Ascending aorta (tissue), 2 donors: ENCODE measurements around the gene IL23A. TPM values are rescaled to one million over a fixed set of nuclear protein-coding genes. Genes with fewer than 3 reads are reported as not detected.

Source experiments
- DNase-seq, 2 donors: peaks; one replicate each; pipeline ENCODE4 v3.0.0-alpha.2; 2019; ENCODE audit warnings: low spot score in 2 of 2
- H3K27ac ChIP-seq, 2 donors: fragments of 200-600 bp; sonication (generic); one replicate each; pipeline ENCODE4 v1.5.1; 2016 to 2017; ENCODE audit warnings: mild to moderate bottlenecking in 1 of 2
- H3K27me3 ChIP-seq: fragments of 200-600 bp; sonication (generic); one replicate; pipeline ENCODE4 v1.5.1; 2017
- H3K36me3 ChIP-seq, 2 donors: fragments of 200-600 bp; sonication (generic); one replicate each; pipeline ENCODE4 v1.5.1; 2016
- H3K4me1 ChIP-seq, 2 donors: fragments of 200-600 bp; sonication (generic); one replicate each; pipeline ENCODE4 v1.5.1; 2016 to 2017; ENCODE audit warnings: mild to moderate bottlenecking in 1 of 2
- H3K4me3 ChIP-seq, 2 donors: fragments of 200-600 bp; sonication (generic); one replicate each; pipeline ENCODE4 v1.5.1; 2016 to 2017; ENCODE audit warnings: mild to moderate bottlenecking in 1 of 2
- H3K9me3 ChIP-seq, 2 donors: fragments of 200-600 bp; sonication (generic); one replicate each; pipeline ENCODE4 v1.5.1; 2016
- intact Hi-C: fragments of 100-400 bp; cut with DNase I; formaldehyde crosslinking; loops from one replicate; pipeline ENCODE4 v1.15.1; 2023
- total RNA-seq: library from RNA; depleted of rRNA; stranded (reverse); fragments of >200 nt; gene quantifications from one replicate; pipeline ENCODE4 v1.1.0, GENCODE V29; 2016
- TF ChIP-seq, protein P1 (sequence below), 3 experiments: fragments of 200-600 bp in 2 of 3; fragments of 450-650 bp in 1 of 3; sonication (generic) in 2 of 3; IDR thresholded peaks; one replicate each; pipeline ENCODE4 v1.5.1; 2016 to 2019; ENCODE audit warnings: antibody characterized with exemption in 3 of 3, mild to moderate bottlenecking in 1 of 3, moderate library complexity in 1 of 3

IL23A gene
- total RNA-seq, 1 donor from 2014 or later: not detected

DNA sequence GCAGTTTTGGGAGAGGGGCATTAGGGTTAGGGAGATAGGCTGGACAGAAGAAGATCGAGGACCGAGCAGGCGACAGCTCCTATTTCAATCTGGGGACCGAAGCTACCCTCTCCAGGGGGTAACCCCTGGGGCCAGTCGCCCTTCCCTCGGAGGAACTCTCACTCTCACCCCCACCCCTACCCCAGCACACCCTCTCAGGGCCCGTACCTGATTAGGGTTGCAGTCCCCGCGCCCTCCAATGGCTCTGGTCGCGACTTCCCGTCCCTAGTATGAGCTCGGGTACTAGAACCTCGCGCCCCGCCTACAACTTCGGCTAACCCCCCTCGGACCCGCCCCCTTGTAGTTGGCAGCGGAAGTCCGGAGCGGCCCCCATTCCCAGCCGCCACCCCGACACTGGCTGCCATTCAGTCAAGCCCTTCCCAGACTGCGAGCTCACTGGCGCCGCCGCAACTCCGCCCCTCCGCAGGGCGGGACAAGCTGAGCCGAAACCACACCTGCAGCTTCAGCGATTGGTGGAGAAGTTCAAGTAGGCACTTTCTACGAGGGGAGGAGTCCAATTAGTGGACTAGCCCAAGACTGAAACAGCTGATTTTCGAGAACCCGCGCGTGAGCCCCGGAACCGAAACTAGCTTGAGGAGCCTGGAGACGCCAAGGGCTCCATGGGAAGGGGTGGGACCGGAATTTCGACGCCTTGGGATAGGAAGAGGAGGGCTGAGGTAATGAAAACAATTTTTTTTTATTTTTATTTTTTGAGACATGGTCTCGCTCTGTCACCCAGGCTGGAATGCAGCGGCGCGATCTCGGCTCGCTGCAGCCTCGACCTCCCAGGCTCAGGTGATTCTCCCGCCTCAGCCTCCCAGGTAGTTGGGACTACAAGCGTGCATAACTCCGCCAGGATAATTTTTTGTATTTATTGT, 21.4 kb downstream of the IL23A start, which contains the start of gene STAT2:
STAT2 (minus strand) TSS at position 257 of the 917 bp plus-strand sequence. CDS start 3,536 bp downstream, outside the sequence.
- Histone ChIP-seq H3K36me3 (peaks cover 13 to 14% of the 10 kb centered on the region in 2 donors), H3K27me3 (no peaks in the 10 kb centered on the region), H3K4me3 (peak within 1 kb of the TSS; percentile 74 to 96), H3K9me3 (no peaks in the 10 kb centered on the region), H3K4me1 (peaks cover 9 to 13% of the 10 kb centered on the region in 2 donors), H3K27ac (peak within 1 kb of the TSS; percentile 89 to 95)
- TF ChIP-seq, protein P1, sequence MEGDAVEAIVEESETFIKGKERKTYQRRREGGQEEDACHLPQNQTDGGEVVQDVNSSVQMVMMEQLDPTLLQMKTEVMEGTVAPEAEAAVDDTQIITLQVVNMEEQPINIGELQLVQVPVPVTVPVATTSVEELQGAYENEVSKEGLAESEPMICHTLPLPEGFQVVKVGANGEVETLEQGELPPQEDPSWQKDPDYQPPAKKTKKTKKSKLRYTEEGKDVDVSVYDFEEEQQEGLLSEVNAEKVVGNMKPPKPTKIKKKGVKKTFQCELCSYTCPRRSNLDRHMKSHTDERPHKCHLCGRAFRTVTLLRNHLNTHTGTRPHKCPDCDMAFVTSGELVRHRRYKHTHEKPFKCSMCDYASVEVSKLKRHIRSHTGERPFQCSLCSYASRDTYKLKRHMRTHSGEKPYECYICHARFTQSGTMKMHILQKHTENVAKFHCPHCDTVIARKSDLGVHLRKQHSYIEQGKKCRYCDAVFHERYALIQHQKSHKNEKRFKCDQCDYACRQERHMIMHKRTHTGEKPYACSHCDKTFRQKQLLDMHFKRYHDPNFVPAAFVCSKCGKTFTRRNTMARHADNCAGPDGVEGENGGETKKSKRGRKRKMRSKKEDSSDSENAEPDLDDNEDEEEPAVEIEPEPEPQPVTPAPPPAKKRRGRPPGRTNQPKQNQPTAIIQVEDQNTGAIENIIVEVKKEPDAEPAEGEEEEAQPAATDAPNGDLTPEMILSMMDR (IDR thresholded peaks at IDR 0.05): no peak
- DNase-seq: peak; percentile 99 to 100
- intact Hi-C loops: loop anchor here (1.0 to 5.0 kb wide), 5 partner anchors 26 to 287 kb away; partner anchors contain the start of genes ATP5F1B, CNPY2 and TIMELESS

DNA sequence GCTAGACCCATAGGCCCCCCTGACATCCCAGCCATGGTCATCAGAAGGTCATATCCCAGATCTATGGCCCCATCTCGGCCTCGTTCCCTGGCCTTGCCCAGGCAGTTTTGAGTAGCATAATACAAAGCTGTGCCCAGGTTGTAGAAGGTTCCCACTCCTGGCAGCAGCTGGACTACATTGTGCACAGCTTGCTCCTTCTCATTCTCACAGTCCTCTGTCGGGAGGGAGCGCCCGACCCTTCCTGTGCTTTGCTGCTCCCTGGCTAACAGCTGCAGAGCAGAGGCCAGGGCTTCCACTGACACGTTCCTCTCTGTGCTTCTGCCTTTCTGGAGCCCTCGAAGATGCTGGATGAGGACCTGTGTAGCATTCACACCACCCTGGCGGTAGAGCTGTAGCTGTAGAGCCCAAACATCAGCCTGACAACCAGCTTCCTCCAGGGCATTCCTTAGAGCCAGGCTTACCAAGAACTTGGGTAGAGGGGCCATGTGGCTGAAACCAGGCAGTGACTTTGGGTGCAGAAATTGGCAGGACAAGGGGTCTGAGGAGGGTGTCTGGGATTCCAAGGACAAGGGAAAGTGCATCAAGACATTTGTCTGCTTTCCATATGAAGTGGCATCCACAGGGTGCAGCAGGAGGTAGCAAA, 22.9 kb downstream of the IL23A start:
- Histone ChIP-seq H3K4me1 (peaks cover 9 to 13% of the 10 kb centered on the region in 2 donors), H3K27me3 (no peaks in the 10 kb centered on the region), H3K9me3 (no peaks in the 10 kb centered on the region), H3K36me3 (no peaks in the 10 kb centered on the region), H3K4me3 (no peak overlapping the region), H3K27ac (no peak overlapping the region)
- DNase-seq: no peak
- intact Hi-C loops: loop anchor here (5.0 kb wide), 2 partner anchors 44 to 286 kb away; partner anchors contain the start of genes ATP5F1B and CNPY2
- TF ChIP-seq, protein P1 (IDR thresholded peaks at IDR 0.05): no peak

DNA sequence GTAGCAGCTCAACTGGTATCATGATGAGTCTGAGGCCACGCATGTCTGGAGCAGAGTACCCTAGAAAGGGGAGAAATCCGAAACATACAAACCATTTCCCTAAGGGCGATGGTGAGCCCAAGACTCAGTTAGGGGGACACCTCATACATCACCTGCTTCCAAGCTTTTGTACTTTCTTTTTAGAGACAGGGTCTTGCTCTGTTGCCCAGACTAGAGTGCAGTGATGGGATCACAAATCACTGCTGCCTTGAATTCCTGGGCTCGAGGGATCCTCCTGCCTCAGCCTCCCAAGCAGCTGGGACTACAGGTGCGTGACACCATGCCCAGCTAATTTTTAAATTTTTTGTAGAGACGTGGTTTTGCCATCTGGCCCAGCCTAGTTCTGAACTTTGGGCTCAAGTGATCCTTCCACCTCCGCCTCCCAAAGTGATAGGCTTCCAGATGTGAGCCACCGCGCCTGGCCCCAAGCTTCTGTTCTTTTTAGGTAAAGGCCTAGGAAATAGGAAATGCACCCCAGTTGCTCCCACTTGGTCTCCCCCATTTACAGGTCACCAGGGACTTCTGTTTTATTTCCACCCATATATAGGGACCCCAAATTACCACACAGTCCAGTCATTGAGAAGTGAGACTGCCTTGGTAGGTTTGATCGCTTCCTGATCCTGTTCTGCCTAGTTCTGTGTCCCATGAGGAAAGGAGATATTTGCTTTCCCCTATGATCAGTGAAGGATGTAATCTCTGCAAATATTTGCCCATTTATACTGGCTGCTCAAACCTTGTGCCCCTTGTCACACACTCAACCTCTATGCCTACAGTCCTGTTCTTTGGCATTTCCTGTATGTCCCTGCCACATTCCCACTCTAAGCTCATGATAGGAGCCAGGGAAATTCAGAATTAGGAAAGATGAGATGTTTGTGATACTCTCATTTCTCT, 23.7 kb downstream of the IL23A start, which contains the start of gene APOF:
APOF (minus strand) TSS at position 728 of the 930 bp plus-strand sequence; CDS start at position 616, 112 bp downstream.
- no peak for DNase-seq
- Histone ChIP-seq H3K4me3 (no peak within 1 kb of the TSS), H3K27ac (no peak within 1 kb of the TSS), H3K27me3 (no peaks in the 10 kb centered on the region), H3K9me3 (no peaks in the 10 kb centered on the region), H3K36me3 (no peaks in the 10 kb centered on the region), H3K4me1 (peaks cover 9 to 13% of the 10 kb centered on the region in 2 donors)
- intact Hi-C loops: loop anchor here (5.0 kb wide), 2 partner anchors 45 to 285 kb away; partner anchors contain the start of genes ATP5F1B and CNPY2
- TF ChIP-seq, protein P1 (IDR thresholded peaks at IDR 0.05): no peak

DNA sequence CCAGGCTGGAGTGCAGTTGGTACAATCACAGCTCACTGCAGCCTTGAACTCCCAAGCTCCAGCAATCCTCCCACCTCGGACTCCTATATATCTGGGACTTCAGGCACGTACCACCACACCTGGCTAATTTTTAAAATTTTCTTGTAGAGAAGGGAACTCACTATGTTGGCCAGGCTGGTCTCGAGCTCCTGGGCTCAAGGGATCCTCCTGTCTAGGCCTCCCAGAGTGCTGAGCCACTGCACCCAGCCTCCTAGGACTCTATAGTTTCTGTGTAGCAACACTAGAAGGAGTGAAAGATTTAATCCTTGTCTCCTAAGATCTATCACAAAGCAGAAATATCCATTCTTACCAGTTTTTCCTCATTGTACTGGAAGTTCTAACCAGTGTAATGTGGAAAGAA, 28.3 kb downstream of the IL23A start:
- no peak overlapping the region for H3K27ac ChIP-seq
- no peaks in the 10 kb centered on the region for H3K4me1 ChIP-seq
- no peak for DNase-seq
- no peak overlapping the region for H3K4me3 ChIP-seq
- no peaks in the 10 kb centered on the region for H3K36me3 ChIP-seq
- TF ChIP-seq, protein P1 (IDR thresholded peaks at IDR 0.05): no peak
- no peaks in the 10 kb centered on the region for H3K27me3 ChIP-seq
- intact Hi-C loops: no loop called here
- H3K9me3 ChIP-seq: no peaks in the 10 kb centered on the region

DNA sequence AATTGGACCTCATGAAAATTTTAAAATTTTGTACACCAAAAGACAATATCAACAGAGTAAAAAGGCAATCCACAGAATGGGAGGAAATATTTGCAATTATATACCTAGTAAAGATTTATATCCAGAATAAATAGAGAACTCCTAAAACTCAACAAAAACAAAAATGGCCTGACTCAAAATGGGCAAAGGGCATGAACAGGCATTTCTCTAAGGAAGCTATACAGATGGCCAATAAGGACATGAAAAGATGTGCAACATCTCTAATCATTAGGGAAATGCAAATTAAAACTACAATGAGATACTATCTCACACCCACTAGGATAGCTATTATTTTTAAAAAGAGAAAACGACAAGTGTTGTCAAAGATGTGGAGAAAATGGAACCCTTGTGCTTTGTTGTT, 34.8 kb downstream of the IL23A start:
- TF ChIP-seq, protein P1 (IDR thresholded peaks at IDR 0.05): no peak
- no peak overlapping the region for H3K4me3 ChIP-seq
- H3K9me3 ChIP-seq: no peaks in the 10 kb centered on the region
- no peaks in the 10 kb centered on the region for H3K36me3 ChIP-seq
- no peaks in the 10 kb centered on the region for H3K4me1 ChIP-seq
- DNase-seq: no peak
- no peak overlapping the region for H3K27ac ChIP-seq
- no peaks in the 10 kb centered on the region for H3K27me3 ChIP-seq
- intact Hi-C loops: no loop called here
